A673 (cell line): Measurements from ENCODE around the gene HYAL2. TPM values are rescaled to one million over a fixed set of nuclear protein-coding genes. Genes with fewer than 3 reads are reported as not detected.

ENCODE experiments used
- BruUV-seq: library from RNA; stranded (reverse); fragments of 400-500 nt; replicated peaks from 2 replicates; lab custom pipeline; 2021; lab: Mats Ljungman, UMichigan
- CTCF ChIA-PET: fragments of 300-600 bp; sonication (Branson Sonifier 250); formaldehyde crosslinking; loops from one replicate; lab custom pipeline; 2022; ENCODE audit warnings: antibody characterized with exemption; lab: Charles Lee
- POLR2A ChIA-PET: fragments of 300-600 bp; sonication (Branson Sonifier 250); formaldehyde crosslinking; loops from one replicate; lab custom pipeline; 2022; ENCODE audit warnings: antibody characterized with exemption; ENCODE audit not compliant: low non-redundant PET; lab: Charles Lee
- DNase-seq: peaks from one replicate; pipeline ENCODE4 v3.0.0-alpha.2; 2015; ENCODE audit warnings: low spot score
- H3K27ac ChIP-seq: fragments of 200-600 bp; sonication (generic); 2 replicates; pipeline ENCODE4 v1.5.1; 2016; ENCODE audit warnings: mixed run types, low read depth, mild to moderate bottlenecking, mixed read lengths, antibody characterized with exemption, low read length; ENCODE audit not compliant: poor library complexity, severe bottlenecking
- H3K27me3 ChIP-seq: fragments of 200-600 bp; sonication (generic); replicated peaks from 2 replicates; pipeline ENCODE4 v1.6.1; 2017; ENCODE audit warnings: mixed run types, low read depth, mild to moderate bottlenecking, mixed read lengths, antibody characterized with exemption, low read length; ENCODE audit not compliant: insufficient read depth, poor library complexity
- H3K36me3 ChIP-seq: fragments of 200-600 bp; sonication (generic); 2 replicates; pipeline ENCODE4 v1.6.1; 2016; ENCODE audit warnings: mixed run types, mild to moderate bottlenecking, mixed read lengths, antibody characterized with exemption, low read length; ENCODE audit not compliant: insufficient read depth, poor library complexity, severe bottlenecking
- H3K4me1 ChIP-seq: fragments of 200-600 bp; sonication (generic); 2 replicates; pipeline ENCODE4 v1.6.1; 2017; ENCODE audit warnings: mixed run types, mild to moderate bottlenecking, mixed read lengths, antibody characterized with exemption, low read length; ENCODE audit not compliant: insufficient read depth, poor library complexity, severe bottlenecking
- H3K4me3 ChIP-seq: fragments of 200-600 bp; sonication (generic); 2 replicates; pipeline ENCODE4 v1.5.1; 2016; ENCODE audit warnings: low read depth, mixed run types, mild to moderate bottlenecking, mixed read lengths, low read length; ENCODE audit not compliant: poor library complexity, severe bottlenecking
- H3K9me3 ChIP-seq: fragments of 200-600 bp; sonication (generic); 2 replicates; pipeline ENCODE4 v1.6.1; 2016; ENCODE audit warnings: mixed run types, low read depth, mild to moderate bottlenecking, mixed read lengths, antibody characterized with exemption, low read length; ENCODE audit not compliant: poor library complexity, severe bottlenecking
- EZH2 ChIP-seq: fragments of 200-600 bp; sonication (generic); IDR thresholded peaks from 2 replicates; pipeline ENCODE4 v1.6.1; 2017; ENCODE audit warnings: borderline replicate concordance, low read depth, mild to moderate bottlenecking, mixed read lengths, antibody characterized with exemption, low read length; ENCODE audit not compliant: poor library complexity, severe bottlenecking
- intact Hi-C: fragments of 100-400 bp; cut with micrococcal nuclease; formaldehyde crosslinking; loops from one replicate; pipeline ENCODE4 v1.10.0; 2022; ENCODE audit not compliant: unreplicated experiment
- total RNA-seq: library from RNA; stranded (reverse); gene quantifications from 2 replicates; pipeline ENCODE4 v1.2.3, GENCODE V29; 2021
- TF ChIP-seq, protein P1 (sequence below): fragments of 300-800, 200-600 bp; sonication (generic); conservative IDR thresholded peaks from 2 replicates; pipeline ENCODE4 v1.5.1; 2017; ENCODE audit warnings: low read depth, mild to moderate bottlenecking, antibody characterized with exemption, low read length, moderate library complexity, mixed read lengths

The HYAL2 gene
- total RNA-seq, 1 experiment from 2014 or later: 18.1 TPM

DNA sequence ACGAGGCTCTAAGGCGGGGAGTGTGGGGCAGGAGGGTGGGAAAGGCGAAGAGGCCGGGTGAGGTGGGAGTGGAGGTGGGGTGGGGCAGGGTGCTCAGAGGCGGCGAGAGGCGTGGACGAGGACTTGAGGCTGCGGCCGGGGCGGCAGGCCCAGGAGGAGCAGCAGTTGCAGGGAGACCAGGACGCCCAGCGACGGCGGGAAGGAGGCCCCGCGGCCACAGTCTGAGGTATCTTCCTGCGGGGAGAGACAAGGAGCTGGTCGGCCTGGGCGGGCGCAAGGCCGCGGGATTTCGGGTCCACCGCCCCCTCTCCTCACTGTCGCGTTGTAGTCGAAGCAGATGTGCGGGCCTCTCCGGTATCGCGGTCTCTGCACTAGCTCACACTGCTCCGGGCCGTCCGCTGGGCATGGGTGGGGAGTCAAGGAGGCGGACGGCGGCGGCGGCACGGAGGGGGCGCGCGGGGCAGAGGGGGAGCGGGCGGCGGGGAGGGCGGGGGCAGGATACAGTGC is 42.1 kb upstream of the HYAL2 start:
- Histone ChIP-seq H3K36me3 (no peaks in the 10 kb centered on the region), H3K4me1 (no peaks in the 10 kb centered on the region), H3K27ac (no peak overlapping the region), H3K27me3 (no peaks in the 10 kb centered on the region), H3K4me3 (peak overlapping the region; percentile 45), H3K9me3 (no peaks in the 10 kb centered on the region)
- intact Hi-C loops: loop anchor here (5.0 kb wide), 1 partner anchor 248 kb away; the partner anchor contains the start of gene CISH
- POLR2A ChIA-PET: no interaction called here
- BruUV-seq: no TSS peak
- DNase-seq: no peak
- CTCF ChIA-PET: no interaction called here
- TF ChIP-seq, protein P1, sequence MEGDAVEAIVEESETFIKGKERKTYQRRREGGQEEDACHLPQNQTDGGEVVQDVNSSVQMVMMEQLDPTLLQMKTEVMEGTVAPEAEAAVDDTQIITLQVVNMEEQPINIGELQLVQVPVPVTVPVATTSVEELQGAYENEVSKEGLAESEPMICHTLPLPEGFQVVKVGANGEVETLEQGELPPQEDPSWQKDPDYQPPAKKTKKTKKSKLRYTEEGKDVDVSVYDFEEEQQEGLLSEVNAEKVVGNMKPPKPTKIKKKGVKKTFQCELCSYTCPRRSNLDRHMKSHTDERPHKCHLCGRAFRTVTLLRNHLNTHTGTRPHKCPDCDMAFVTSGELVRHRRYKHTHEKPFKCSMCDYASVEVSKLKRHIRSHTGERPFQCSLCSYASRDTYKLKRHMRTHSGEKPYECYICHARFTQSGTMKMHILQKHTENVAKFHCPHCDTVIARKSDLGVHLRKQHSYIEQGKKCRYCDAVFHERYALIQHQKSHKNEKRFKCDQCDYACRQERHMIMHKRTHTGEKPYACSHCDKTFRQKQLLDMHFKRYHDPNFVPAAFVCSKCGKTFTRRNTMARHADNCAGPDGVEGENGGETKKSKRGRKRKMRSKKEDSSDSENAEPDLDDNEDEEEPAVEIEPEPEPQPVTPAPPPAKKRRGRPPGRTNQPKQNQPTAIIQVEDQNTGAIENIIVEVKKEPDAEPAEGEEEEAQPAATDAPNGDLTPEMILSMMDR: no peak
- no peak for TF ChIP-seq EZH2

- Histone ChIP-seq H3K36me3 (no peaks in the 10 kb centered on the region), H3K9me3 (no peaks in the 10 kb centered on the region), H3K27me3 (no peaks in the 10 kb centered on the region), H3K27ac (no peak overlapping the region), H3K4me3 (peak overlapping the region; percentile 72), H3K4me1 (no peaks in the 10 kb centered on the region)
- DNase-seq: no peak
- intact Hi-C loops: no loop called here
- ChIA-PET POLR2A (no interaction called here), CTCF (no interaction called here)
- no TSS peak for BruUV-seq
- TF ChIP-seq, protein P1: no peak
- TF ChIP-seq EZH2: no peak
These were observed 37.2 kb upstream of the HYAL2 start for GRCh38 chr3:50359760-50360110.

GRCh38 chr3:50358911-50359759 is 36.6 kb upstream of the HYAL2 start, which contains the start of gene TMEM115:
TSS of gene TMEM115 (minus strand) at chr3:50359521. CDS start at chr3:50359063, 458 bp downstream.
- Histone ChIP-seq H3K27me3 (no peaks in the 10 kb centered on the region), H3K4me1 (no peaks in the 10 kb centered on the region), H3K9me3 (no peaks in the 10 kb centered on the region), H3K4me3 (peak within 1 kb of the TSS; percentile 72), H3K36me3 (peaks cover 2% of the 10 kb centered on the region), H3K27ac (peak within 1 kb of the TSS; percentile 76)
- POLR2A ChIA-PET: no interaction called here
- CTCF ChIA-PET: interaction anchor here (0.5 kb wide), 1 partner anchor 101 kb away, joined by 3 read pairs; no protein-coding TSS in a partner anchor
- intact Hi-C loops: no loop called here
- TF ChIP-seq, protein P1: no peak
- no peak for TF ChIP-seq EZH2
- BruUV-seq: TSS peak; percentile 60
- DNase-seq: peak; percentile 96
